ENCODE data around the gene TTLL5.

Gene TTLL5

GRCh38 chr14:75720116-75720515, 59.1 kb downstream of the TTLL5 start:
- no peak overlapping the region for H3K27ac ChIP-seq (replicated peaks)
- H3K4me3 ChIP-seq (replicated peaks; ENCODE audit: insufficient read depth, low read length) = no peak overlapping the region
- TF ChIP-seq CTCF (IDR thresholded peaks at IDR 0.05; ENCODE audit: insufficient read depth, low read length) (no peak), REST (IDR thresholded peaks at IDR 0.05; ENCODE audit: insufficient replicate concordance, low read depth) (no peak), SPI1 (IDR thresholded peaks at IDR 0.05; ENCODE audit: borderline replicate concordance, low read depth) (no peak; the same call in 1 of the 2 replicates), POLR2AphosphoS5 (IDR thresholded peaks at IDR 0.05; ENCODE audit: low read depth) (no peak), GABPA (IDR thresholded peaks at IDR 0.05; ENCODE audit: low read depth) (no peak)
- DNase-seq (ENCODE audit: low read depth in 1 of 2, low spot score in 1 of 2) = no peak
- no peaks in the 10 kb centered on the region for H3K27me3 ChIP-seq (ENCODE audit: insufficient read depth, poor library complexity, severe bottlenecking)

- Histone ChIP-seq H3K4me3 (replicated peaks; ENCODE audit: insufficient read depth, low read length) (no peak overlapping the region), H3K27me3 (ENCODE audit: insufficient read depth, poor library complexity, severe bottlenecking) (no peaks in the 10 kb centered on the region), H3K27ac (replicated peaks) (no peak overlapping the region)
- no peak for DNase-seq (ENCODE audit: low read depth in 1 of 2, low spot score in 1 of 2)
- TF ChIP-seq POLR2AphosphoS5 (IDR thresholded peaks at IDR 0.05; ENCODE audit: low read depth) (no peak), REST (IDR thresholded peaks at IDR 0.05; ENCODE audit: insufficient replicate concordance, low read depth) (no peak), SPI1 (IDR thresholded peaks at IDR 0.05; ENCODE audit: borderline replicate concordance, low read depth) (no peak), GABPA (IDR thresholded peaks at IDR 0.05; ENCODE audit: low read depth) (no peak), CTCF (IDR thresholded peaks at IDR 0.05; ENCODE audit: insufficient read depth, low read length) (no peak)
These were observed 59.9 kb downstream of the TTLL5 start for GRCh38 chr14:75720842-75721498.

GRCh38 chr14:75723716-75724115, 62.7 kb downstream of the TTLL5 start:
- DNase-seq (ENCODE audit: low read depth in 1 of 2, low spot score in 1 of 2) = no peak
- H3K4me3 ChIP-seq (replicated peaks; ENCODE audit: insufficient read depth, low read length) = no peak overlapping the region
- H3K27ac ChIP-seq (replicated peaks) = no peak overlapping the region
- no peak for TF ChIP-seq GABPA (IDR thresholded peaks at IDR 0.05; ENCODE audit: low read depth)
- no peak for TF ChIP-seq CTCF (IDR thresholded peaks at IDR 0.05; ENCODE audit: insufficient read depth, low read length)
- no peak for TF ChIP-seq REST (IDR thresholded peaks at IDR 0.05; ENCODE audit: insufficient replicate concordance, low read depth)
- no peak for TF ChIP-seq SPI1 (IDR thresholded peaks at IDR 0.05; ENCODE audit: borderline replicate concordance, low read depth)
- H3K27me3 ChIP-seq (ENCODE audit: insufficient read depth, poor library complexity, severe bottlenecking) = no peaks in the 10 kb centered on the region
